ENCODE measurements around the gene MKLN1. TPM values are rescaled to one million over a fixed set of nuclear protein-coding genes. Genes with fewer than 3 reads are reported as not detected.
"Not testable (repeated sequence)": the region's sequence is repeated elsewhere in the genome, so short reads cannot be mapped to it uniquely, and the experiment has no call there.

MKLN1 gene
- total RNA-seq, 2 experiments from 2014 or later = 32.4 to 36.7 TPM

GRCh38 chr7:131509781-131510180, 182.1 kb downstream of the MKLN1 start:
- H3K36me3 Mint-ChIP-seq = no peaks in the 10 kb centered on the region
- H3K27ac Mint-ChIP-seq = no peak overlapping the region
- no peak for DNase-seq
- H3K27me3 Mint-ChIP-seq = peaks cover 15% of the 10 kb centered on the region
- peaks cover 23% of the 10 kb centered on the region for H3K4me1 Mint-ChIP-seq
- H3K4me3 Mint-ChIP-seq = no peak overlapping the region
- H3K9me3 Mint-ChIP-seq = no peaks in the 10 kb centered on the region

- no peak for DNase-seq
- Mint-ChIP-seq H3K36me3 (no peaks in the 10 kb centered on the region), H3K9me3 (no peaks in the 10 kb centered on the region), H3K4me3 (no peak overlapping the region), H3K27me3 (peaks cover 15% of the 10 kb centered on the region), H3K4me1 (peaks cover 21% of the 10 kb centered on the region), H3K27ac (no peak overlapping the region)
Measured at GRCh38 chr7:131511071-131511470, 183.4 kb downstream of the MKLN1 start.

GRCh38 chr7:131511774-131512535, 184.3 kb downstream of the MKLN1 start:
- Mint-ChIP-seq H3K27ac (no peak overlapping the region), H3K27me3 (peaks cover 15% of the 10 kb centered on the region), H3K4me3 (no peak overlapping the region), H3K36me3 (no peaks in the 10 kb centered on the region), H3K9me3 (no peaks in the 10 kb centered on the region), H3K4me1 (peaks cover 21% of the 10 kb centered on the region)
- DNase-seq = no peak

- no peak overlapping the region for H3K4me3 Mint-ChIP-seq
- no peak overlapping the region for H3K27ac Mint-ChIP-seq
- H3K4me1 Mint-ChIP-seq = peaks cover 11% of the 10 kb centered on the region
Measured at GRCh38 chr7:131513245-131514061, 185.8 kb downstream of the MKLN1 start.

GRCh38 chr7:131515471-131515870, 187.8 kb downstream of the MKLN1 start:
- not testable (repeated sequence) for H3K9me3 Mint-ChIP-seq, H3K27ac Mint-ChIP-seq, H3K27me3 Mint-ChIP-seq, DNase-seq, H3K4me1 Mint-ChIP-seq, H3K36me3 Mint-ChIP-seq, H3K4me3 Mint-ChIP-seq

More at GRCh38 chr7:131513245-131514061, 185.8 kb downstream of the MKLN1 start:
- peaks cover 9% of the 10 kb centered on the region for H3K27me3 Mint-ChIP-seq
- no peaks in the 10 kb centered on the region for H3K36me3 Mint-ChIP-seq
- no peaks in the 10 kb centered on the region for H3K9me3 Mint-ChIP-seq
- DNase-seq = peak; percentile 79

GRCh38 chr7:131517218-131517923, 189.7 kb downstream of the MKLN1 start:
- H3K4me3 Mint-ChIP-seq = no peak overlapping the region
- no peaks in the 10 kb centered on the region for H3K36me3 Mint-ChIP-seq
- no peaks in the 10 kb centered on the region for H3K27me3 Mint-ChIP-seq

GRCh38 chr7:131518626-131519025, 190.9 kb downstream of the MKLN1 start:
- peaks cover 11% of the 10 kb centered on the region for H3K4me1 Mint-ChIP-seq
- H3K36me3 Mint-ChIP-seq = no peaks in the 10 kb centered on the region
- DNase-seq = no peak
- H3K27me3 Mint-ChIP-seq = no peaks in the 10 kb centered on the region
- no peaks in the 10 kb centered on the region for H3K9me3 Mint-ChIP-seq
- H3K27ac Mint-ChIP-seq = no peak overlapping the region
- no peak overlapping the region for H3K4me3 Mint-ChIP-seq

More at GRCh38 chr7:131517218-131517923, 189.7 kb downstream of the MKLN1 start:
- H3K4me1 Mint-ChIP-seq = peaks cover 8% of the 10 kb centered on the region
- H3K27ac Mint-ChIP-seq = no peak overlapping the region
- no peaks in the 10 kb centered on the region for H3K9me3 Mint-ChIP-seq
- DNase-seq = no peak

- H3K4me3 Mint-ChIP-seq = no peak overlapping the region
- no peaks in the 10 kb centered on the region for H3K36me3 Mint-ChIP-seq
- DNase-seq = no peak
- H3K27me3 Mint-ChIP-seq = peaks cover 7% of the 10 kb centered on the region
- H3K9me3 Mint-ChIP-seq = no peaks in the 10 kb centered on the region
- H3K4me1 Mint-ChIP-seq = peaks cover 10% of the 10 kb centered on the region
- no peak overlapping the region for H3K27ac Mint-ChIP-seq
Measured at GRCh38 chr7:131521651-131522163, 194.0 kb downstream of the MKLN1 start.

GRCh38 chr7:131522325-131522930, 194.8 kb downstream of the MKLN1 start:
- Mint-ChIP-seq H3K4me3 (peak overlapping the region; percentile 23), H3K27me3 (peaks cover 7% of the 10 kb centered on the region)
- DNase-seq = no peak

GRCh38 chr7:131524115-131524514, 196.4 kb downstream of the MKLN1 start:
- Mint-ChIP-seq H3K27me3 (peaks cover 7% of the 10 kb centered on the region), H3K27ac (no peak overlapping the region), H3K9me3 (no peaks in the 10 kb centered on the region), H3K4me3 (no peak overlapping the region), H3K4me1 (peaks cover 13% of the 10 kb centered on the region), H3K36me3 (no peaks in the 10 kb centered on the region)
- no peak for DNase-seq

More at GRCh38 chr7:131522325-131522930, 194.8 kb downstream of the MKLN1 start:
- H3K27ac Mint-ChIP-seq = no peak overlapping the region
- no peaks in the 10 kb centered on the region for H3K9me3 Mint-ChIP-seq
- H3K4me1 Mint-ChIP-seq = peaks cover 12% of the 10 kb centered on the region
- no peaks in the 10 kb centered on the region for H3K36me3 Mint-ChIP-seq

- Mint-ChIP-seq H3K27ac (no peak overlapping the region), H3K9me3 (no peaks in the 10 kb centered on the region), H3K36me3 (no peaks in the 10 kb centered on the region), H3K4me1 (peaks cover 13% of the 10 kb centered on the region), H3K27me3 (peaks cover 7% of the 10 kb centered on the region), H3K4me3 (no peak overlapping the region)
- no peak for DNase-seq
Measured at GRCh38 chr7:131524703-131525102, 197.0 kb downstream of the MKLN1 start.

GRCh38 chr7:131525820-131526219, 198.1 kb downstream of the MKLN1 start:
- Mint-ChIP-seq H3K4me3 (no peak overlapping the region), H3K9me3 (no peaks in the 10 kb centered on the region), H3K36me3 (no peaks in the 10 kb centered on the region), H3K27ac (no peak overlapping the region), H3K27me3 (peaks cover 7% of the 10 kb centered on the region), H3K4me1 (peaks cover 13% of the 10 kb centered on the region)
- no peak for DNase-seq

- H3K36me3 Mint-ChIP-seq = no peaks in the 10 kb centered on the region
- no peak for DNase-seq
- no peaks in the 10 kb centered on the region for H3K9me3 Mint-ChIP-seq
- no peak overlapping the region for H3K4me3 Mint-ChIP-seq
- H3K27ac Mint-ChIP-seq = no peak overlapping the region
- H3K4me1 Mint-ChIP-seq = peaks cover 10% of the 10 kb centered on the region
- peaks cover 7% of the 10 kb centered on the region for H3K27me3 Mint-ChIP-seq
Measured at GRCh38 chr7:131527456-131527855, 199.8 kb downstream of the MKLN1 start.

- no peak for DNase-seq
- H3K9me3 Mint-ChIP-seq = no peaks in the 10 kb centered on the region
- H3K36me3 Mint-ChIP-seq = no peaks in the 10 kb centered on the region
- peaks cover 2% of the 10 kb centered on the region for H3K27me3 Mint-ChIP-seq
- H3K27ac Mint-ChIP-seq = no peak overlapping the region
- H3K4me1 Mint-ChIP-seq = peaks cover 3% of the 10 kb centered on the region
- no peak overlapping the region for H3K4me3 Mint-ChIP-seq
Measured at GRCh38 chr7:131529179-131529578, 201.5 kb downstream of the MKLN1 start.
